ENCODE data around the gene MYRFL. TPM values are rescaled to one million over a fixed set of nuclear protein-coding genes. Genes with fewer than 3 reads are reported as not detected.

MYRFL gene
- total and polyA plus RNA-seq, 2 of the 8 experiments (the other 6 are each of a cell fraction or from before 2014, with no cell fraction given) = 1.1 to 2.0 TPM

GRCh38 chr12:69896653-69897381, 71.8 kb downstream of the MYRFL start (continued):
- TF ChIP-seq POLR2A (IDR thresholded peaks at IDR 0.05; ENCODE audit: control extremely low read depth in 1 of 2, low read depth in 2 of 2, low read length in 2 of 2) = peak in 1 of 2 experiments; percentile 43; a peak in 1 of 3 replicates
- TF ChIP-seq SAP30 (IDR thresholded peaks at IDR 0.05; ENCODE audit: insufficient read depth, insufficient replicate concordance, low read length) = no peak
- TF ChIP-seq CHD7 (IDR thresholded peaks at IDR 0.05; ENCODE audit: insufficient replicate concordance, low read length) = peak; percentile 51
- TF ChIP-seq PHF8 (conservative IDR thresholded peaks at IDR 0.05; ENCODE audit: low read depth, low read length) = no peak
- no peak for TF ChIP-seq BRCA1 (IDR thresholded peaks at IDR 0.05; ENCODE audit: low read depth, low read length)
- TF ChIP-seq GTF2F1 (IDR thresholded peaks at IDR 0.05; ENCODE audit: borderline replicate concordance, low read depth, low read length) = no peak
- TF ChIP-seq CBX8 (IDR thresholded peaks at IDR 0.05; ENCODE audit: borderline replicate concordance, low read depth, low read length) = no peak
- no peak for TF ChIP-seq SIRT6 (IDR thresholded peaks at IDR 0.05; ENCODE audit: low read length)
